LNCaP clone FGC (cell line): ENCODE measurements around the gene PRSS33.

ENCODE experiments used
- DNase-seq: peaks from one replicate; pipeline ENCODE4 v3.0.0-alpha.2; 2011; ENCODE audit warnings: low read depth
- H3K4me3 ChIP-seq: 2 replicates; pipeline ENCODE4 v1.5.1; 2011; ENCODE audit warnings: mild to moderate bottlenecking, low read depth, low read length, control low read depth
- TF ChIP-seq, protein P1 (sequence below): IDR thresholded peaks from 2 replicates; pipeline ENCODE4 v1.5.1; 2012; ENCODE audit warnings: mild to moderate bottlenecking; ENCODE audit not compliant: control insufficient read depth, insufficient read depth; ENCODE audit errors: extremely low read depth

PRSS33 gene

GRCh38 chr16:2775765-2776499, 11.4 kb downstream of the PRSS33 start:
- TF ChIP-seq, protein P1, sequence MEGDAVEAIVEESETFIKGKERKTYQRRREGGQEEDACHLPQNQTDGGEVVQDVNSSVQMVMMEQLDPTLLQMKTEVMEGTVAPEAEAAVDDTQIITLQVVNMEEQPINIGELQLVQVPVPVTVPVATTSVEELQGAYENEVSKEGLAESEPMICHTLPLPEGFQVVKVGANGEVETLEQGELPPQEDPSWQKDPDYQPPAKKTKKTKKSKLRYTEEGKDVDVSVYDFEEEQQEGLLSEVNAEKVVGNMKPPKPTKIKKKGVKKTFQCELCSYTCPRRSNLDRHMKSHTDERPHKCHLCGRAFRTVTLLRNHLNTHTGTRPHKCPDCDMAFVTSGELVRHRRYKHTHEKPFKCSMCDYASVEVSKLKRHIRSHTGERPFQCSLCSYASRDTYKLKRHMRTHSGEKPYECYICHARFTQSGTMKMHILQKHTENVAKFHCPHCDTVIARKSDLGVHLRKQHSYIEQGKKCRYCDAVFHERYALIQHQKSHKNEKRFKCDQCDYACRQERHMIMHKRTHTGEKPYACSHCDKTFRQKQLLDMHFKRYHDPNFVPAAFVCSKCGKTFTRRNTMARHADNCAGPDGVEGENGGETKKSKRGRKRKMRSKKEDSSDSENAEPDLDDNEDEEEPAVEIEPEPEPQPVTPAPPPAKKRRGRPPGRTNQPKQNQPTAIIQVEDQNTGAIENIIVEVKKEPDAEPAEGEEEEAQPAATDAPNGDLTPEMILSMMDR, result no peak
- no peak for DNase-seq
- H3K4me3 ChIP-seq, result peak overlapping the region; percentile 75

GRCh38 chr16:2775131-2775716, 12.1 kb downstream of the PRSS33 start:
- no peak for DNase-seq
- TF ChIP-seq, protein P1, result no peak
- peak overlapping the region; percentile 75; the same call in 1 of the 2 replicates for H3K4me3 ChIP-seq

GRCh38 chr16:2774161-2774891, 13.0 kb downstream of the PRSS33 start:
- DNase-seq, result no peak
- no peak overlapping the region for H3K4me3 ChIP-seq
- TF ChIP-seq, protein P1, result no peak

DNA sequence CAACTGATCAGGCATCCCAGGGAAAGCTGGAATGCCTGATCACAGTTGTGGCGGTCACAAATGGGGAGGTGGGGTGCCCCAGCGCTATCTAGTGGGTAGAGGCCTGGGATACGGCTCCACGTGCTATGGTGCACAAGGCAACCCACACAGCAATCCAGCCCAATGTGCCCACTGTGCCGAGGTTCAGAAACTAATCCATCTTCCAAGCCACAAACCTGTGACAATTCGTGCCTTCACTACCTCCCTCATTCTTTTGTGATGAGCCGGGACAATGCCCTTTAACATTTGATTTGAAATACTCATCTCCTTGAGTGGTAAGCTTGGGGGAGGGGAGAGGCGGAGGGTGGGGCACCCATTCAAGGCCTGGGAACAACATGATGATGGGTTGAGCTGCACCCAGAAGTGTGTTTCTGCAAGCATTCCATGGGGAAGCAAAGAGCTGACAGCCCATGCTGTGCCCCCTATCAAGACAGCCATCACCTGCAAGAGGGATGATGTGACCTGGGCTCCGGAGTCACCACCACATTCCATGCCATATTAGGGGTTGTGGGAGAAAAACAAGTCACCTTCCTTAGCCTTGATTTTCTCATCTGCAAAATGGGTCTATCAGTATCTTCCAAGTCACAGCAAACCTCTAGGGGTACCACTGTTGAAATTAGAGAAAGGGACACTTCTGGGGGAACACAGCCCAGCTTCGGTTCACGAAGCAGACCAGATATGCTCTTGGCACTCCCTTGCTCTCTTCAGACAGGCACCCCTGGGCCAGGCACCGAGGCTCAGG, 14.0 kb downstream of the PRSS33 start:
- no peak overlapping the region for H3K4me3 ChIP-seq
- TF ChIP-seq, protein P1, result no peak
- DNase-seq, result no peak

- TF ChIP-seq, protein P1, result no peak
- H3K4me3 ChIP-seq, result no peak overlapping the region
- DNase-seq, result no peak
Measured at GRCh38 chr16:2771496-2772402, 15.6 kb downstream of the PRSS33 start.
